GM21717 (cell line): ENCODE measurements around the gene VAT1.
"Not testable (repeated sequence)": the region's sequence is repeated elsewhere in the genome, so short reads cannot be mapped to it uniquely, and the experiment has no call there.

Source experiments
- ATAC-seq: cut with Tn5 transposase; IDR thresholded peaks from one replicate; pipeline ENCODE4 v1.9.1; 2021; ENCODE audit warnings: mild to moderate bottlenecking, moderate library complexity; ENCODE audit not compliant: unreplicated experiment

Gene VAT1

GRCh38 chr17:43021741-43022512 is at the start of gene VAT1:
VAT1 (minus strand) TSS chr17:43022385; CDS start chr17:43022322, 63 bp downstream.
- no peak for ATAC-seq

- no peak for ATAC-seq
Observed at GRCh38 chr17:43070872-43071271, 48.7 kb upstream of the VAT1 start.

GRCh38 chr17:43070257-43070656 is 48.1 kb upstream of the VAT1 start:
- no peak for ATAC-seq

DNA sequence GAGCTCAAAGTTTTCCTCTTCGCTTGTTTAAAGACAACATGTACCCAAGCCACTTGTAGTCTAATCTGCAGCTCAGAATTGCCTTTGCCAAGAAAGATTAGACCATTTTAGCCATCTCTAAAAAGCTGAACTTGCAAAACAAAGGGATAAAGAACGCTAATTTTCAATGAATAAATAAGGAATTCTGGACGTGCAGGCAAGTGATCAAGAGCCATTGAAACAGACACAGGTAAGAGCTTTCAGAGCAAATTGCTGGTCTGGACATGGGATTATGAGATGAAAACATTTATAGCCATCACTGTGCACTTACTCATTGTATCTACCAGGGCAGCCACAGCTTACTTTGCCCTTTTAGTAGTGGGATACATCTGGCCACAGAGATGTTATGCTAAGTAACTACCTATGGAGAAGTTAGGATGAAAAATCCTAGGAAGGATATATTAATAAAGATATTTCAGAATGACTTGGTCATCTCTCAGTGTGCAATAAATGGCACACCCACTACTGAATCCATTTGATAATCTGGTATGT is 47.2 kb upstream of the VAT1 start:
- no peak for ATAC-seq

GRCh38 chr17:43068570-43069367 is 46.6 kb upstream of the VAT1 start:
- no peak for ATAC-seq

GRCh38 chr17:43062984-43063638 is 40.9 kb upstream of the VAT1 start:
- ATAC-seq: no peak

- ATAC-seq: no peak
Observed at GRCh38 chr17:43056051-43056450, 33.9 kb upstream of the VAT1 start.

DNA sequence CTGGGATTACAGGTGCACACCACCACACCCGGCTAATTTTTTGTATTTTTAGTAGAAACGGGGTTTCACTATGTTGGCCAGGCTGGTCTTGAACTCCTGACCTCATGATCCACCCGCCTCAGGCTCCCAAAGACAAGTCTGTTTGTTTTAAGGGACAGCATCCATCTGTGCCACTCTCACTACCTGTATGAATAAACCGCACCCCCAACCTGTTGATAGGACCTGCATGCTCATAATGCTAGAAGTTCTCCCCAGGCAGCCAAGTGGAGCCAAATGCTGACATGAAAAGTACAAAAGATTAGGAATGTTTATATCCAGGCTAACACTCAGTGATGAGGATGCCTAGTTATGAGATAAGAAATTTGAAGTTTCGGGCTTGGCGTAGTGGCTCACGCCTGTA is 30.8 kb upstream of the VAT1 start:
- ATAC-seq: not testable (repeated sequence)

DNA sequence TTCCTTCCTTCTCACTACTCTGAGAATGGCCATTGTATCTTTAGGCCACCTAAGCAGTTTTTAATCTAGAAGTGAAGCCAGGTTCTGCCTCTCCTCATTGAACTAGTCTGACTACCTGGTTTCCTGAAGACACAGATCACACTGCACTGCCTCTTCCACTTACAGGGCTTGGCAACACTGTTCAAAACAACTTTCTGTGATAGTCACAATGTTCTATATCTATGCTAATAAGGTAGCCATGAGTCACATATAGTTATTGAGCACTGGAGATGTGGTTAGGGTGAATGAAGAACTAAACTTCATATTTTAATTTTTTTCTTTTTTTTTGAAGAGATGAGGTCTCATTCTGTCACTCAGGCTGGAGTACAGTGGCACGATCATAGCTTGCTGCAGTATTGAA is 29.8 kb upstream of the VAT1 start:
- no peak for ATAC-seq

- ATAC-seq: no peak
Observed at GRCh38 chr17:43044024-43044423, 21.8 kb upstream of the VAT1 start.

- no peak for ATAC-seq
Observed at GRCh38 chr17:43043307-43043706, 21.1 kb upstream of the VAT1 start.

- no peak for ATAC-seq
Observed at GRCh38 chr17:43042025-43042628, 19.9 kb upstream of the VAT1 start.

GRCh38 chr17:43040655-43041054 is 18.5 kb upstream of the VAT1 start:
- ATAC-seq: no peak

DNA sequence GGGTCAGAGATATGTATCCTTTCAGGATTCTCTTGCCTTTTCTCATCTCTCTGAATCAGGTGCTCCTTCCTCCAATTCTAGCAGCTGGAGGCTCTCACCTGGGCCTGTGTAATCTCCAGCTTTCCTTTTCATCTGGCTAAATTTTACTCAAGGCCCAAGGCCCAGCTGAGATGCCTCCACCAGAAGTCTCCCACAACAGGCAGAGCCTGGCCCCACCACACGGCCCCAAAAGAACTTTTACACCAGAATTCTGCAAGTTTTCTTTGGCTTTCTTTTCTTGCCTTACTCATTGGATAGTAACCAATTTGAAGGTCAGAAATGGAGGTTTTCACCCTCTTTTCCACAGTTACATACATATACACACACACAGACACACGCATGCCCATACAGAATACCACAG is 17.5 kb upstream of the VAT1 start:
- no peak for ATAC-seq

DNA sequence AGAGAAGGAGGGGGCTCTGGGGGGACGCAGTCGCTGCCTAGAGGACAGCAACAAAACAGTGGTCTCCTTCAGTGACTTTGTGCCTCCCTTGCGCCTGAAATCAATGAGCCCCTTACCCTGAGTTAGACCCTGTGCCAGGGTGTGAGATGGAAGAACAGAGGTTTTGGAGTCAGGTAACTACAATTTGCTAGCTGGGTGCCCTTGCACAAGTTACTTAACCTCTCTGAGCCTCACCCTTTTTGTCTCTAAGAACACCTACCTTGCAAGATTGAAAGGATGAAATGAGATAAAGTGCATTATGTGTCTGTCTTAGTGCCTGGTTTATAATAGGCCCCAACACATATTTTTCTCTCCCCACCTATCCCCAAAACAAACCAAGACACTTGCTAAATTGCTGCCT is 12.7 kb upstream of the VAT1 start:
- ATAC-seq: no peak

GRCh38 chr17:43033948-43034881 is 12.0 kb upstream of the VAT1 start:
- no peak for ATAC-seq

GRCh38 chr17:43031666-43032065 is 9.5 kb upstream of the VAT1 start:
- no peak for ATAC-seq

GRCh38 chr17:43030137-43030767 is 8.1 kb upstream of the VAT1 start:
- no peak for ATAC-seq

DNA sequence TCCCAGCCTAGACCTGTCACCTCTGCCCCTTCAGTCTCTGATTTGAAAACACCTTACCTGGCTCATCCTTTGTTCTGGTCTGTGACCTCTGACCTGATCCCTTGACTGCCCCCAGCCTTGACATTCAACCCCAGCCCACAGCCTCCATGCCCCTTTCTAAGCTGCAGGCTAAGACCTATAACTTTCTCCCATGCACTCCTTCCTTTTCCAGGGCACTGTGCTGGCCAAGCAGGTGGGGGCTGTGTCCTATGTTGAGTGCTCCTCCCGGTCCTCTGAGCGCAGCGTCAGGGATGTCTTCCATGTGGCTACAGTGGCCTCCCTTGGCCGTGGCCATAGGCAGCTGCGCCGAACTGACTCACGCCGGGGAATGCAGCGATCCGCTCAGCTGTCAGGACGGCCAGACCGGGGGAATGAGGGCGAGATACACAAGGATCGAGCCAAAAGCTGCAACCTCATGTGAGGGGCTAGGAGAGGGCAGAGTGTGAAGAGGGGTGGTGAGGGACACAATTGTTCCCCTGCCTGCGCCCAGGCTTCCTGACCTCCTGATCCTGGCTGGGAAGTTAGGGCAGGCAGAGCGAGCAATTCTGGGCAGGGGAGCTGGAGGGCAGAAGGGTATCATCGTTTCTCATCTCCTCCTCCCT is 6.2 kb upstream of the VAT1 start:
- no peak for ATAC-seq
